ENCODE measurements around the gene GMDS.
"Not testable (repeated sequence)": the region's sequence is repeated elsewhere in the genome, so short reads cannot be mapped to it uniquely, and the experiment has no call there.

GMDS gene

DNA sequence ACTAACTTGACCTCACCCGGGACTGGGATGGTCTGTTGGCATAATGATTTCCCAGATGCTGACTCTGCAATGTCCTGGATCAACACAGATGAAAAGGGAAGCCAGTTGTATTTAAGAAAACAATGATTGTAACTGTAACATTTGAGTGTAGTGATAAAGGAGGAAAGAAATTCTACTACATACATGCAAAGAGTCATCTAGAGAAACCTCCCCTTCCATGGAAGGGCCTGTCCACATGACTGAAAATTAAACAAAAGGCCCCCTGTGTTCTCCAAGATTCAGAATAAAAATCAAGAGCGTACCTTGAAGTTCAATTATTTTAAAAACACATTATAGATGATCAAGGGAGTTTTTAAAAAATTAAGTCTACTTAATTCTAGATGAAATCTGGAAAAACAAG is 484.5 kb downstream of the GMDS start:
- no peak for DNase-seq

DNA sequence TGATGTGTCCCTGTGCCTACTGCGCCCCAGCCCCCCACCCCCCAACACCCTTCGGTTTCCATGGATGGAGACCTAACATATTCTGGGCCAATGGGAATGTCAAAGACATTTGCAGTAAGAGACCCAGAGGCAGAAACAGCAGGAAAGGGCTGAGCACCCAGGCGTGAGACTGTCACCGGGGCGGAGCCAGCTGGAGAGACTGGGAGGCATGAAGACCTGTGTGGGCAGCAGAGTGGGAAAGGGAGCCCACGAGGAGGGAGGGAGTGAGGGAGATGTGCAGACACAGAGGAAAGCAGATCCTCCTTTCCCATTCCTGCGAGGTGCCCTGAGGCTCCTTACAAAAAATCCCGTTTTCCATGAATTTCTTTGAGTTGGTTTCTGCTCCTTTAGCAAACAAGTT is 485.5 kb downstream of the GMDS start:
- DNase-seq: no peak

DNA sequence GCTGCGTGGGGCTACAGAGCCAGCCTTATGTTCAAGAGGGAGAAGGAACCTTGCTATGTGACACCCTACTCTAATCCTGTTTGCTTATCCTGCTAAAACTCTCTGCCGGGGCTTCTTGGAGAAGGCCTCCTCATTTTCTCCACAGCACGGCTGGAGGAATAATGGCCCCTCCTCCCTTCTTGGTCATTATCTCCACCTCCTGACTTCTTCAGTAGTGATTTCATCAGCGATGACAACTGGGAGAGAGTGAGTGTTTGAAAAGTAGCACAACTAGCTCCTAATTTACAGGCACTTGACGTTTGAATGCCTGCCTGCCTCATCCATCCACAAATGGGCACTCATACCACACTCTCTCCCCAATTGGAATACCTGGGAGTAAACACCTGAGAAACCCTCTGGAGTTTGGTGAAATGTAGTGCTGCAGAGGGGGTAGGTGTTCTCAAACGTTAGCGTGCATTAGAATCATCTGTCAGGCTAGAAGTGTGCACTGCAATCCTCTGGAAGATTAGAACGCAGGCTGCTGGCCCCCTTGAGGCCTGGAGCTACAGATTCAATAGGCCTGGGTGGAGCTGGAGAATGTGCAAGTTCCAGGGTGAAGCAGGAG is 487.2 kb downstream of the GMDS start:
- DNase-seq: no peak

DNA sequence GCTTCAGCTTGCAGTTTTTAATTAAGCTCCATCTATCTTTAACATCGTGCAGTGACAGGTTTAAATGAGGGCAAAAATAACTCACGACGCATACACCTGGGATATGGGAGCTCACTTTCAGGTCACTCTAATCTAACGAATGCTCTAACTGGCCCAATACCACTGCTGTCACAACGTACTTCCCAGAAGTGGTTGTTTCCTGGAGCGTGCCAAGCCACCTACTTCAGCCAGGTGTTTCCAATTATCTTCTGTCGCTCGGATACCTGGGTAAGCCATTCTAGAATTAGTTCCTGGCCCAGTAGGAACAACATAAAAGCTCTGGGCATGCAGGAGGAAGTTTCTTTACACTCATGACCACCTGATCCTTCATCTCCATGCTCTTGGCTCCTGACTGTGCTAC is 488.3 kb downstream of the GMDS start:
- no peak for DNase-seq

DNA sequence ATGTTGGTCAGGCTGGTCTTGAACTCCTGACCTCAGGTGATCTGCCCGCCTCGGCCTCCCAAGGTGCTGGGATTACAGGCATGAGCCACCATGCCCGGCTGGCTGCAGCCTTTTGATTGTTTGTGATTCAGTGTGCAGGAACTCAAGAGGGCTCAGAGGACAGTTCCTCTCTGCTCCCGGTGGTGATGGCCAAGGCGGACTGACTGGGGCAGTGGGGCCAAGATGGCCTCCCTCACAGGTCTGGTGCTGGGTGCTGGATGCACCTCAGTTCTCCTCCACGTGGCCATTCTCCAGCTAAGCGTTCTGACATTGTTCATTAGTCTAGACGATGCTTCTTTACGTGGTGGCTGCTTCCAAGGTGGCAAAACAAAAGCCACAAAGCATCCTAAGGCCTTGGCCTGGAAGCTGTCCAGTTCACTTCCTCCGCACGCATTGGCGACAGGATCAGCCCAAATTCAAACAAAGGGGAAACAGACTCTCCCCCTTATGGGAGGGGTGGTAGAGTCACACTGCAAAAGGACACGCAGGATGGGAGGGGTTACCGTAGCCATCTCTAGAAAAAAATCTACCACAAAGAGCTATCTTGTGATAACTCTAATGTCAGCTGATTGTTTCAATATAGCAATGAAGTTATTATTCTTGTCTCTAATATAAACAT is 488.8 kb downstream of the GMDS start:
- no peak for DNase-seq

DNA sequence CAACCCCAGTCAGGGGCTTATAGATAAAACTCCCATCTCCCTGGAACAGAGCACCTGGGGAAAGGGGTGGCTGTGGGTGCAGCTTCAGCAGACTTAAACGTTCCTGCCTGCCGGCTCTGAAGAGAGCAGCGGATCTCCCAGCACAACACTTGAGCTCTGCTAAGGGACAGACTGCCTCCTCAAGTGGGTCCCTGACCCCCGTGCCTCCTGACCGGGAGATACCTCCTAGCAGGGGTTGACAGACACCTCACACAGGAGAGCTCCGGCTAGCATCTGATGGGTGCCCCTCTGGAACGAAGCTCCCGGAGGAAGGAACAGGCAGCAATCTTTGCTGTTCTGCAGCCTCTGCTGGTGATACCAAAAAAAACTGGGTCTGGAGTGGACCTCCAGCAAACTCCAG is 494.3 kb downstream of the GMDS start:
- not testable (repeated sequence) for DNase-seq

DNA sequence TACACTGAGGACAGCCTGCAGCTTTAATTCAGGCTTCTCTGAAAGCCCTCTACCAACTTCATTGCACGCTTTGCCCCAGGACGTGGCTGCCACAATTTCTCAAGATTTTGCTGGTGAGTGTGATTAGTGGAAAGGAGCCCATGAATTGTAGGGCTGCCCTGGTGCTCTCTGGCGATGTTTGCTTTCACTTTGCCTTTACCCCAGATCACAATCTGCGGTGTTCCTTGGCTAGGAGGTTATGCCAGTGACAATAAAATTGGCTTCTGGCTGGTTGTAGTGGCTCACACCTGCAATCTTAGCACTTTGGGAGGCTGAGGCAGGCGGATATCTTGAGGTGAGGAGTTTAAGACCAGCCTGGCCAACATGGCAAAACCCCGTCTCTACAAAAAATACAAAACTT is 496.4 kb downstream of the GMDS start:
- DNase-seq: no peak

DNA sequence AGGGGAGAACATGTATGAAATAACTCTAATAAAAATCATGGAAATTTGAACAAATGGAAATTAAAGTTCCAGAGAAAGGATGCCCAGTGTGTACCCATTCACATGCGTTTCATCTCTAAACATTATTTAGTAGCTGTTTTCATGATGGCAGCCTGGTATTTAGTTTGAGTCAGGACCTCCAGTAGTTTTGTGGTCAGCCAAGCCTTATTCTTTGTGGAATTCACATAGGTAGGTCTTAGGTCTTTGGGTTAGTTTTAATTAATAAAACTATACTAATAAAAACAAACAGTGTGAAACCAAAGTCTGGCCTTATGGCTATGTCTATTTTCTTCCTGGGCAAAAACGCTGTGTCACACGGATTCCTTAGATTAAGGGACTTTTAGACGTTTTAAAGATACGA is 497.9 kb downstream of the GMDS start:
- DNase-seq: no peak

DNA sequence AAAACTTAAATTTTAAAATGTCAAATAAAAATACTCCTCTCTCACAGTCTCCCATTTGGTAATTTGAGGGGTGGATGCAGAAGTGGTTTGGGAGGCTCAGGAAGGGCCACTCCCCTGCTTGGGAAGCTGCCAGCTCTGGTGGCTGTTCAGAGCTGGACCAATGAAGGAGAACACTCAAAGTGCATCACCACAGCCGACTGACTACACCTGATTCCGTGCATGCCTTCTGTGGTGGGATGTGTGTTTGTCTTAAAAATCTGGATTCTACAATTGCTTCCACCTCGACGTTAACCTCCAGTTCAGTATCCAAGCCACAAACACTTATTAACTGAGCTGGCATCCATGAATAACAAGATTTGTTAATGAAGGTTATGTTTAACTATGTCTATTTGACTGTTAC is 498.4 kb downstream of the GMDS start:
- DNase-seq: no peak

DNA sequence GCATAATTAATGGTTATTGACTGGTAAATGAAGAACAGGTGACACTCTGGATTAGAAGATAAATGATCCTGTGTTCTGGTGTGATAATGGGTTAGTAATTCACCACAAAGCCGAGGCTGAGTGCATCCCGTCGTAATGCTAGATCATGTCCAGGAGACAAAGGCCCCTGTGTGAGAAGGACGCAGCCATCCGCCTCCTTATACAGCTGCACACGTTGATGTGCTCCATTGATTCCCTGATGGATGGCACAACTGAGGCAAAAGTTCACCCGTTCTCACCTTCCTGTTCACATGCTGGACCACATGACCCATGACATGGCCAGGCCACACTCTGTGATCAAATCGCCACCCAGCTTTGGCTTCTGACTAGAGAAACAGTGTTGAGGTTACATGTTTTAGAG is 499.6 kb downstream of the GMDS start:
- DNase-seq: no peak

DNA sequence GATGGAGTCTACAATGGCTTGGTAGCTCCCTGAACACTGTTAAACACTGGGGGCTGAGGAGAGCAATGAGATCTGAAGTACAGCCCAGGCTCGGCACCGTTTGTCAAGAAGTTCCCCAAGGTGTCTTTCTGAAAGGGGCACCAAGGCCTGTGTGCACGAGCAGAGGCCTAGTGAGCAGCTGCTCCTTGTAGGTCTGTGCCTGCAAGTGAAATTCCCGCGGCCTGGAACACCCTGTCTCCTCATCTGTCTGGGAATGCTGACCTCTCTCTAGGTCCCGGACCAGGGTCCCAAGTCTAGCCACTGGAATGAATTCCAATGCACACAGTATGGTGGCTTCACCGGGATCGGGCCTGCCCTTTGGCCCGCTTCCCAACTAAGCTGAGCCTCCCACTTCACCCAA is 500.9 kb downstream of the GMDS start:
- DNase-seq: no peak

DNA sequence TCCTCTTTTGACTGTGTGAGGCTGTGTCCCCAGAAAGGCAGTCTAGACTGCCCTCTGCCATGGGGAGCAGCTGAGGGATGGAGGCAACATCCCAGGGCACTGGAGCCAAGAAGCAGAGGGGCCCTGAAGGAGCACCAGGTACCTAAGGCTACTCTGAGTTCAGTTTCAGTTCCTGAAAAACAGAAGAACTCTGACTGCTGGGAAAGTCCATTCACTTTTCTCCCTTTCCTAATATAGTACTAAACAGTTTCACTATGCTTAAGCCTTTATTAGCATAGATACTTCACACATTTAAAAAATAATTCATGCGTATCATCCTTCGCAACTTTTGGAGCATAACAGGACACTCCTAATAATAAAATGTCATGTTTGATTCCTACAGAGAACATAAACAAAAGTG is 505.7 kb downstream of the GMDS start:
- DNase-seq: no peak

DNA sequence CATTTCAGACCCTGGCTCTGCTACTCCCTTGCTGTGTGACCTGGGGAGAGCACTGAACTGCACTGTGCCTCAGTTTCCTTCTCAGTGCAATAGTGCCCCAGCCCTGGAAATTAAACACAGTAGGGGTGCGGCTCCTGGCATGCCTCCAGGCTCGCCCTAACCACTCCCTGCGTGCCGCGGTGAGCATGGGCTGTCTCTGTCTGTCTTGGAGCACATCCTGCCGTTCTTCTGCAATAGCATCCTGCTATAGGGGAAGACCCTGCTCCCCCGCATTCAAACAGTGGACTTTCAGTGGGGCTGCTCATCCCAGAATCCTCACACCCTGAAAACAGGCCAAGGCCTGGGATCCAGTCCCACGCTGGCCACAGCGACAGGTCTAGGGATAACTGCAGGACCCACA is 506.2 kb downstream of the GMDS start:
- DNase-seq: no peak

DNA sequence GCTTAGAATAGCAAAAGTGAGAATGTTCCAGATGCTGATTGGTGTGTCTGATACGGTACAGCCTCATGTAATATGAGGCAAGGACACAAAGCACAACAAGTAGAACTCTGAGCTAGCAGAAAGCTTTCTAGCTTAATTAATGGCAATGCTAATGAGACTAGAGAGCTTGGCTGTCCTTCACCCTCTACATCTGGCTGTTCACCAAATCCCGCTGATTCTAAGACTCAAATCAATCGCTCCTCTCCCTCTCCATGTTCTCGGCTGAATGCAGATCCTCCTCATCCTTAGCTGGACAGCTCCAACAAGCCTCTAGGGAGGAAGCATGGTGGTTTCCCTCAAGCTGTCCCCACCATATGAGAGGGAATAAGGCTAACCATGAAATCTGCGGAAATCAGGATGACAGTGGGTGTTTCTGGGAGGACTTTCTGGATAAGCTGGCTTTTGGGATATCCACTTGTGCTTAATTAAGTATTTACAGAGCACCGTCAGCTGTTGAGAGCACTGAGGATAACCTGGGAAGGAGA is 506.8 kb downstream of the GMDS start:
- DNase-seq: no peak

DNA sequence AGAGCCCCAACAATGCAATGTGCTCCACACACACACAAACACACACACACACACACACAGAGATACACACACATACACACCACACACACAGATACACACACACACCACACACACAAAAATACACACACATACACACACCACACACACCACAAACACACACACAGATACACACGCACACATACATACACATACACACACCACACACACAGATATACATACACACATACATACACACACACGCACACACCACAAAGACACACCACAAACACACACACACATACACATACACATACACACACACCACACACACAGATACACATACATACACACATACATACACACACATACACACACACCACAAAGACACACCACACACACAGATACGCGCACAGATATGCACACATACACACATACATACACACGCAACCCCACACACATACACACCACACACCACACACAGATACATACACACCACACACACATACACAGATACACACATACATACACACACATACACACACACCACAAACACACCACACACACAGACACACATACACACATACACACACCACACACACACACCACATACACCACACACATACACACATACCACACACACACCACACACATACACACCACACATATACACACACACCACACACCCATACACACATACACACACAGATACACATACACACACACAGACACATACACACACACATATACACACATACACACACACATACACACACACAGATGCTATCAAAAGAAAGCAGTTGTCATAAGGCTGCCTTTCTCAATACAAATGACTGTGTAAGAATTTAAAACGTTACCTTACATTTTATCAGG is 507.7 kb downstream of the GMDS start:
- DNase-seq: no peak

DNA sequence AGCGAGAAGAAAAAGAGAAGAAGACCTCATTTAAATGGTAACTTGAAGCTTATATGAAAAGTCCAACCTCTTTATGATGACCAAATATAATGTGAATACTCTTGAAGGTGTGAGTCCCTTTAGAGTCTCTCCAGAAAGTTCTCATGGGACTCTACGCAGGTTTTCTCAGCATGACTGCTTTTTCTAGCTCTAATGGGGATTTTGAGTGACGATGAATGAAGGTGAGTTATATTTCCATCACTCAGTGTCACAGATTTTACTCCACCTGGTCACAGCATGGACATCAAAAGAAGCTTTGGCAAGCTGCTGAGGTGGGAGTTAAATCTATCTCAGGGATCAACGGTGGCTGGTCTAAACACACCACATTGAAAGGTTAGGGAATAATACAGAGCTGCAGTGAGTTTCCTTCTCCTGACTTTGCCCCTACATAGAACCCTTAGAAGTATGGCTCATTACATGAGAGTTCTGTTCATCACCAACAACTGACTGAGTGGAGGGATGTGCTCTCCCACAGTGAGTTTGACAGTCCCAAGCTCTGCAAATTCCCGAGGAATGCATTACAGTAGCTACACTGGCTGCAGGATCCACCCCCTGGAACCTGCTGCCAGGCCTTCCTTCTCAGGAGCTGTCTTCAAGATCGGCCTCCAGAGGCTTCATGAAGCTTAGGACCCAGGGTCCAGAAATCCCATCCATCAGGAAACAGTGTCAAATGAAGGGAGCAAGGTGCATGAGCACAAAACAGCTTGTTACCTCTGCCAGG is 508.9 kb downstream of the GMDS start:
- no peak for DNase-seq

DNA sequence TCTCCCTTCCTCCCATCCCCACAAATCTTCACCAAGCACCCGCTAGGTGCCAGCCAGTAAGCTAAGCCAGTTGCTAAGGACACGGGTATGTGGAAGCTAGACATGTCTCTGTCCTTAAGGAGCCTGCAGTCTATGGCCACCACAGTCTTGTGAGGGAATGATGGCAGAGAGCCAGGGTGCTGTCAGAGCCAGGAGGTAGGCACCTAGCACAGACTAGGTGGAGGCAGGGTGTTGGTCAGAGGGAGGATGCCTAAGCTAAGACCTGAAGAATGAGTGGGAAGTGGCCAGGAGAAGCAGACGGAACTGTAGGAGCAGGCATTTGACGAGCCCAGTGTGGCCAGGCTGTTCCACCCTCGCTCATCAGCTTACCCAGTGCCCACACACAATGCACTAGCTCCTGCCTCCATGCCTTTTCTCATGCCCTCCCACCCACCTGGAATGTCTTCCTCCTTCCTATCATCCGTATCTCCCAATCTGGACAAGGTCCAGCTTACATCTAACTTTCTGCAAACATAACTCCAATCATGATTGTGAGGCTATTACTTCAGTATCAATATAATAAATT is 510.1 kb downstream of the GMDS start:
- DNase-seq: no peak

DNA sequence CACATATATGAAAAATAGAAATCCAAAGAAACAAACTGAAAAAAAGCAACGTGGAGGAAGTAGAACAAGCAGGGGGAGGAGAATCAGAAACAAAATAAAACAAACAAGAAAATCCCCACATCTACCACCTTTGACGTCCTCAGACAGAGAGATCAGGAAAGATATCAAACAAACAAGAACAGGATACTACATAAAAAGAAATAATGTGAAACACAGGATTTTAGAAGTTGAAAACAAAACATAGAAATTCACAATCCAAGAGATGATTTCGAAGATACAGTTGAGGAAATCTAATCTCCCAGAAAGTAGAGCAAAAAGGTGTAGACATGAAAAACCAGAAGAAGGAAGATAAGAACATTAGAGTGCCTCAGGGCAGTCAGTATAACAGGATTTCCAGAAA is 514.5 kb downstream of the GMDS start:
- no peak for DNase-seq

DNA sequence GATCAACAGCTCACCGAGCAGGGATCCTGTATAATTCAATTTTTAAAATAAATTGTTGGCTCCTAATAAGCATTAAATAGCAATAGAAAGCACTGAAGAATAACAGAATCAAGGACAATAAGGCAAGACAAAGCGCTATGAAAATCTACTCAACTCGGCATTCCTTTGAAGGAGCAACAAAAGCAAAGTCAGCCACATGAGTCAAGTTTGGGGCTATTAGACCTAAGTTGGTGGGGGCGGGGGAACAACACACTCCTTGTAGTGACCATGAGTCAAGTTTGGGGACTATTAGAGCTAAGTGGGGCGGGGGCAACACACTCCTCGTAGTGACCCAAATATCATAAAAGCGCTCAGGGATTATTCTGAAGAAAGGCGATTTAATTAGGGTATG is 515.7 kb downstream of the GMDS start:
- no peak for DNase-seq

DNA sequence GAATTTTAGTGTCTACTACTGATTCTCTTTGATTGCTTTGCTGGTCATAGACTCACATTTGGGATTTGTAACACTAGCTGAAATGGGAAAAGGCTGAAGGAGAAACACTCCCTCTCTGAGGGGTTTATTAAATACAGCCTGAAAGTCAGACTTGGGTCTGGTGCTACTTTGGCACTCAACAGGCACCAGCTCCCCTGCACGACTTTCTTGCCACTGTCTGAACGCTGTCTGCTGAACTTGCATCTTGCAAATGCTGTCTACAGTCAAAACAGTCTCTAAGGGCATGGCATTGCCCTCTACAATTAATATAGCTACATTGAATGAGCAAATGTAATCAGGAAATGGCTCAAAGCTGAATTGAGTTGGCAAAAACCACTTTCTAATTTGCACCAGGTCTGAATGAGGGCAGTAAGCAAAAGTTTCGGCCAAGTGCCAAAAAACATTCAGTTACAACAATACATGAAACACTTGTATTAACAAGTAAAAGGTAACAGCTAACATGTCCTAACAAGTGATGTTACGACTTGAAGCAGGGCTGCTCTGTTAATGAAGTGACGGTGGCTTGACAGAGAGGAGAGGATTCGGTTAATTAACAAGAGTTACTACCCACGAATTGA is 516.2 kb downstream of the GMDS start:
- no peak for DNase-seq

DNA sequence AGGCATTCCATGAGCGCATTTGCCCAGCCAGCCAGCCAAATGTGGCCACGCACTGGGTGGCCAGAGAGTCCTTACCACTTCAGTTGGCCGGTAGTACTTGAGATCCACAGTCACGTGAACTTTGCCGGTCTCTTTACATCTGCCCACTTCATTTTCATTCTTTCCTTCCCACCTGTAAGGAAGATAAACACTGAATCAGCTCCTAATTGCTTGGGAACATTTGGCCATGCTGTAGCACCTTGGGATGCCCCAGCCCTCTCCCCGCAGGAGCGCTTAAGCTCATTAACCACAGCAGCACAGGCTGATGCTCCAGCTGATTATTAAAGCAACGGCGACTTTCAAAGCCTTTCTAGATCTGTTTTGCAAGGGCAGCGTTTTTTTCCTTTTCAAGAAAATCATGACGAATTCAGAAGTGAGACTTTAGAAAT is 519.0 kb downstream of the GMDS start:
- DNase-seq: no peak

DNA sequence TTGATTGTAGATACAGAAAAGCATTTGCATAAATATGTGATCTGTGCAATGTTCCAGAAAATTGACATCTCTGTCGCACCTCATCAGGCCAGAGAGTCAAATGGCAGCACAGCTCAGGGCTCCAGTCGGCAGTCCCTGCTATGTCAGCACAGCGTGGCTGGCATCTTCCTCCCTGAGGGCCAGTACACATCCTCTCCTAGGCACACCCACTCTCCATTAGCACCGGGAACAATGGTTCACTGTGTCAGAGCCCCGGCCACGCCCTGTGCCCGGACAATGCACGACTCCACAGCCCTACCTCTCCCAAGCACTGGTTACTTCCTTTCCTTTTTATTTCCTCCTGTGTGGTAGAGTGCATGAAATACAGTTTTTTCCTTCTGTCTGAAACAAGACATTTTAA is 520.8 kb downstream of the GMDS start:
- no peak for DNase-seq

DNA sequence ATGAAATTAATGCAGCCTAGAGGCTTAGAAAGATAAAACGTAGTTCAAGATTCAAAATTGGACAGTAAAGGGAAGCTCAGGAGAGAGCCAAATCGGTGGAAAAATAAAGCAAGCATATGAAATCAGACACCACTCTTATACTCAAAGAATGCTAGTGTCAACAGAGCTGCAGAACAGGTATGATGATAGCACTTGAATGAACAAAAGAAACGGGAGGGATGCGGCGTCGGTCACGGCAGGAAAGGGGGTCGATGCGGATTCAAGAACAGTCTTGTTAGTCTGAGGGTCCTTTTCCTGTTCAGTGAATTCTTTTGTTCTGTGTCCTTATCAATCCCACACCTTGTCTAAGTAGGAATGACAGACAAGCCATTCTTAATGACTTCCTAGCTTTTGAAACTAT is 521.3 kb downstream of the GMDS start:
- DNase-seq: no peak
